Activated CD4-positive, alpha-beta T cell treated with anti-CD3 and anti-CD28 coated beads, Interleukin-2, amount 50 U/mL, for 4 hours (primary cell): ENCODE data around the gene IL16.
"Not testable (repeated sequence)": the region's sequence is repeated elsewhere in the genome, so short reads cannot be mapped to it uniquely, and the experiment has no call there.

Experiments
- DNase-seq, 2 experiments: peaks; one replicate each; pipeline ENCODE4 v3.0.0-alpha.2; 2020

Gene IL16

GRCh38 chr15:81317642-81318017 is 121.0 kb downstream of the IL16 start:
- no peak for DNase-seq

GRCh38 chr15:81321667-81322066 is 125.0 kb downstream of the IL16 start:
- no peak for DNase-seq

- no peak for DNase-seq
Observed at GRCh38 chr15:81322676-81323253, 126.1 kb downstream of the IL16 start.

GRCh38 chr15:81323559-81323943 is 126.9 kb downstream of the IL16 start:
- no peak for DNase-seq

- DNase-seq = peak; percentile 95
Observed at GRCh38 chr15:81323944-81324881, 127.5 kb downstream of the IL16 start, which contains the start of gene STARD5. TSS of gene STARD5 (minus strand) at chr15:81324141. CDS start at chr15:81324099, 42 bp downstream.

- no peak for DNase-seq
Observed at GRCh38 chr15:81326466-81327212, 130.0 kb downstream of the IL16 start.

- DNase-seq = no peak
Observed at GRCh38 chr15:81327516-81327915, 130.8 kb downstream of the IL16 start.

GRCh38 chr15:81329446-81329845 is 132.8 kb downstream of the IL16 start:
- DNase-seq = no peak

- DNase-seq = no peak
Observed at GRCh38 chr15:81330366-81331090, 133.8 kb downstream of the IL16 start.

GRCh38 chr15:81331141-81331540 is 134.5 kb downstream of the IL16 start:
- not testable (repeated sequence) for DNase-seq

GRCh38 chr15:81331600-81331999 is 134.9 kb downstream of the IL16 start:
- no peak for DNase-seq

GRCh38 chr15:81332326-81332725 is 135.6 kb downstream of the IL16 start:
- no peak for DNase-seq

GRCh38 chr15:81333363-81333762 is 136.7 kb downstream of the IL16 start:
- no peak for DNase-seq

GRCh38 chr15:81334768-81335435 is 138.2 kb downstream of the IL16 start:
- no peak for DNase-seq

GRCh38 chr15:81335631-81336030 is 139.0 kb downstream of the IL16 start:
- no peak for DNase-seq

- peak; percentile 32 to 35 for DNase-seq
Observed at GRCh38 chr15:81336568-81336967, 139.9 kb downstream of the IL16 start.

- no peak for DNase-seq
Observed at GRCh38 chr15:81337241-81337640, 140.6 kb downstream of the IL16 start.

- DNase-seq = no peak
Observed at GRCh38 chr15:81337713-81338157, 141.1 kb downstream of the IL16 start.

GRCh38 chr15:81338170-81339007 is 141.7 kb downstream of the IL16 start:
- no peak for DNase-seq

GRCh38 chr15:81339321-81339720 is 142.6 kb downstream of the IL16 start:
- no peak for DNase-seq

GRCh38 chr15:81339851-81340250 is 143.2 kb downstream of the IL16 start:
- no peak for DNase-seq
